ENCODE results near the gene XPR1.
A peak's percentile ranks its signal among the peaks of the same experiment; 100 is the strongest.

The XPR1 gene

GRCh38 chr1:180925471-180926051 is 293.7 kb downstream of the XPR1 start:
- Histone ChIP-seq H3K9ac (ENCODE audit: low read depth, low read length, poor library complexity, severe bottlenecking) (no peak overlapping the region), H3K4me2 (ENCODE audit: low read depth, low read length, poor library complexity, severe bottlenecking) (no peak overlapping the region), H3K27me3 (ENCODE audit: insufficient read depth, low read length, poor library complexity, severe bottlenecking) (no peaks in the 10 kb centered on the region), H3K4me3 (ENCODE audit: low read length, poor library complexity, severe bottlenecking) (no peak overlapping the region), H3K9me2 (replicated peaks; ENCODE audit: low read depth, low read length) (no peaks in the 10 kb centered on the region), H3K4me1 (ENCODE audit: insufficient read depth, low read length, poor library complexity, severe bottlenecking) (peaks cover 22% of the 10 kb centered on the region), H3K79me2 (ENCODE audit: insufficient read depth, low read length) (no peaks in the 10 kb centered on the region), H3F3A (ENCODE audit: low read depth) (no peaks in the 10 kb centered on the region), H3K9me3 (ENCODE audit: insufficient read depth, low read depth, low read length) (no peaks in the 10 kb centered on the region), H4K20me1 (ENCODE audit: insufficient read depth, low read length, poor library complexity, severe bottlenecking) (no peaks in the 10 kb centered on the region), H2AFZ (ENCODE audit: low read length) (no peak overlapping the region), H3K36me3 (ENCODE audit: insufficient read depth, low read length) (no peaks in the 10 kb centered on the region)
- no peak for TF ChIP-seq EZH2phosphoT487 (IDR thresholded peaks at IDR 0.05; ENCODE audit: borderline replicate concordance)
- TF ChIP-seq, protein P1, sequence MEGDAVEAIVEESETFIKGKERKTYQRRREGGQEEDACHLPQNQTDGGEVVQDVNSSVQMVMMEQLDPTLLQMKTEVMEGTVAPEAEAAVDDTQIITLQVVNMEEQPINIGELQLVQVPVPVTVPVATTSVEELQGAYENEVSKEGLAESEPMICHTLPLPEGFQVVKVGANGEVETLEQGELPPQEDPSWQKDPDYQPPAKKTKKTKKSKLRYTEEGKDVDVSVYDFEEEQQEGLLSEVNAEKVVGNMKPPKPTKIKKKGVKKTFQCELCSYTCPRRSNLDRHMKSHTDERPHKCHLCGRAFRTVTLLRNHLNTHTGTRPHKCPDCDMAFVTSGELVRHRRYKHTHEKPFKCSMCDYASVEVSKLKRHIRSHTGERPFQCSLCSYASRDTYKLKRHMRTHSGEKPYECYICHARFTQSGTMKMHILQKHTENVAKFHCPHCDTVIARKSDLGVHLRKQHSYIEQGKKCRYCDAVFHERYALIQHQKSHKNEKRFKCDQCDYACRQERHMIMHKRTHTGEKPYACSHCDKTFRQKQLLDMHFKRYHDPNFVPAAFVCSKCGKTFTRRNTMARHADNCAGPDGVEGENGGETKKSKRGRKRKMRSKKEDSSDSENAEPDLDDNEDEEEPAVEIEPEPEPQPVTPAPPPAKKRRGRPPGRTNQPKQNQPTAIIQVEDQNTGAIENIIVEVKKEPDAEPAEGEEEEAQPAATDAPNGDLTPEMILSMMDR (conservative IDR thresholded peaks at IDR 0.05; ENCODE audit: low read length): no peak

GRCh38 chr1:180926164-180926981 is 294.6 kb downstream of the XPR1 start:
- H3K27me3 ChIP-seq (ENCODE audit: insufficient read depth, low read length, poor library complexity, severe bottlenecking): no peaks in the 10 kb centered on the region
- H3K4me2 ChIP-seq (ENCODE audit: low read depth, low read length, poor library complexity, severe bottlenecking): peak overlapping the region; percentile 29
- no peaks in the 10 kb centered on the region for H3K9me3 ChIP-seq (ENCODE audit: insufficient read depth, low read depth, low read length)
- peaks cover 27% of the 10 kb centered on the region for H3K4me1 ChIP-seq (ENCODE audit: insufficient read depth, low read length, poor library complexity, severe bottlenecking)
- no peak overlapping the region for H3K4me3 ChIP-seq (ENCODE audit: low read length, poor library complexity, severe bottlenecking)
- H3K79me2 ChIP-seq (ENCODE audit: insufficient read depth, low read length): no peaks in the 10 kb centered on the region
- H3K36me3 ChIP-seq (ENCODE audit: insufficient read depth, low read length): no peaks in the 10 kb centered on the region
- TF ChIP-seq EZH2phosphoT487 (IDR thresholded peaks at IDR 0.05; ENCODE audit: borderline replicate concordance): no peak
- TF ChIP-seq, protein P1 (conservative IDR thresholded peaks at IDR 0.05; ENCODE audit: low read length): no peak
- no peak overlapping the region for H2AFZ ChIP-seq (ENCODE audit: low read length)
- H3K9me2 ChIP-seq (replicated peaks; ENCODE audit: low read depth, low read length): no peaks in the 10 kb centered on the region
- no peaks in the 10 kb centered on the region for H4K20me1 ChIP-seq (ENCODE audit: insufficient read depth, low read length, poor library complexity, severe bottlenecking)
- H3F3A ChIP-seq (ENCODE audit: low read depth): no peaks in the 10 kb centered on the region
- no peak overlapping the region for H3K9ac ChIP-seq (ENCODE audit: low read depth, low read length, poor library complexity, severe bottlenecking)

- H3K9ac ChIP-seq (ENCODE audit: low read depth, low read length, poor library complexity, severe bottlenecking): no peak overlapping the region
- H3K9me3 ChIP-seq (ENCODE audit: insufficient read depth, low read depth, low read length): no peaks in the 10 kb centered on the region
- no peaks in the 10 kb centered on the region for H4K20me1 ChIP-seq (ENCODE audit: insufficient read depth, low read length, poor library complexity, severe bottlenecking)
- H3K4me2 ChIP-seq (ENCODE audit: low read depth, low read length, poor library complexity, severe bottlenecking): no peak overlapping the region
- H3K4me1 ChIP-seq (ENCODE audit: insufficient read depth, low read length, poor library complexity, severe bottlenecking): peaks cover 33% of the 10 kb centered on the region
- H3K9me2 ChIP-seq (replicated peaks; ENCODE audit: low read depth, low read length): no peaks in the 10 kb centered on the region
- TF ChIP-seq, protein P1 (conservative IDR thresholded peaks at IDR 0.05; ENCODE audit: low read length): no peak
- no peak for TF ChIP-seq EZH2phosphoT487 (IDR thresholded peaks at IDR 0.05; ENCODE audit: borderline replicate concordance)
- no peak overlapping the region for H2AFZ ChIP-seq (ENCODE audit: low read length)
- no peak overlapping the region for H3K4me3 ChIP-seq (ENCODE audit: low read length, poor library complexity, severe bottlenecking)
- no peaks in the 10 kb centered on the region for H3K36me3 ChIP-seq (ENCODE audit: insufficient read depth, low read length)
- no peaks in the 10 kb centered on the region for H3F3A ChIP-seq (ENCODE audit: low read depth)
- H3K79me2 ChIP-seq (ENCODE audit: insufficient read depth, low read length): no peaks in the 10 kb centered on the region
- no peaks in the 10 kb centered on the region for H3K27me3 ChIP-seq (ENCODE audit: insufficient read depth, low read length, poor library complexity, severe bottlenecking)
These were observed 295.5 kb downstream of the XPR1 start for GRCh38 chr1:180927348-180927747.

Data from Loucy (cell line).